Measurements from ENCODE around the gene BCOR. TPM values are rescaled to one million over a fixed set of nuclear protein-coding genes. Genes with fewer than 3 reads are reported as not detected.

Gene BCOR
- total RNA-seq, 4 donors from 2014 or later = 19.9 to 32.5 (median 26.0) TPM

DNA sequence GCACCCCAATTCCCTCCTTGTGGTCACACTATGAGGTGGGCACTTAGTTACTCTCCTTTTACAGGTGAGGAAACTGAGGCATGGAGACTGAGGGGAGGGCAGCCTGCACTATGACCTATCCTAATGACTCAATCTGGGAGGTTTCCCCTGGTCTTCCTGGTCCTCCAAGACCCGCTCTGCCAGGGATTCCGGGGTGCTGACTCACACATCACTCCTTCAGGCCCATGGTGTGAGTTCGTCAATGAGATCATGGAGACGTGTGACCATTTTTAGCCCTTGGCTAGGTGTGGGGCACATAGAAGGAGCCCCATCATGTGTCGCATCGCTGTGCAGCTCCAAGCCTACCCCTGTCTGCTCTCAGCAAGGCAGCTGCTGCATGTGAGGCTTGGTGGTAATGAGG lies 32.4 kb upstream of the BCOR start:
- intact Hi-C loops (cut with DNase I) = no loop called here
- Histone ChIP-seq H3K4me1 (peaks cover 5 to 12% (median 11%) of the 10 kb centered on the region in 4 donors), H3K27me3 (no peaks in the 10 kb centered on the region), H3K36me3 (no peaks in the 10 kb centered on the region), H3K27ac (replicated peaks in 1 of 4) (no peak overlapping the region), H3K9me3 (peaks cover 0 to 3% (median 0%) of the 10 kb centered on the region in 4 donors), H3K4me3 (no peak overlapping the region)
- TF ChIP-seq, protein P1, sequence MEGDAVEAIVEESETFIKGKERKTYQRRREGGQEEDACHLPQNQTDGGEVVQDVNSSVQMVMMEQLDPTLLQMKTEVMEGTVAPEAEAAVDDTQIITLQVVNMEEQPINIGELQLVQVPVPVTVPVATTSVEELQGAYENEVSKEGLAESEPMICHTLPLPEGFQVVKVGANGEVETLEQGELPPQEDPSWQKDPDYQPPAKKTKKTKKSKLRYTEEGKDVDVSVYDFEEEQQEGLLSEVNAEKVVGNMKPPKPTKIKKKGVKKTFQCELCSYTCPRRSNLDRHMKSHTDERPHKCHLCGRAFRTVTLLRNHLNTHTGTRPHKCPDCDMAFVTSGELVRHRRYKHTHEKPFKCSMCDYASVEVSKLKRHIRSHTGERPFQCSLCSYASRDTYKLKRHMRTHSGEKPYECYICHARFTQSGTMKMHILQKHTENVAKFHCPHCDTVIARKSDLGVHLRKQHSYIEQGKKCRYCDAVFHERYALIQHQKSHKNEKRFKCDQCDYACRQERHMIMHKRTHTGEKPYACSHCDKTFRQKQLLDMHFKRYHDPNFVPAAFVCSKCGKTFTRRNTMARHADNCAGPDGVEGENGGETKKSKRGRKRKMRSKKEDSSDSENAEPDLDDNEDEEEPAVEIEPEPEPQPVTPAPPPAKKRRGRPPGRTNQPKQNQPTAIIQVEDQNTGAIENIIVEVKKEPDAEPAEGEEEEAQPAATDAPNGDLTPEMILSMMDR (IDR thresholded peaks at IDR 0.05) = no peak
- TF ChIP-seq EP300 (IDR thresholded peaks at IDR 0.05) = no peak
- TF ChIP-seq POLR2AphosphoS5 (IDR thresholded peaks at IDR 0.05) = no peak
- TF ChIP-seq POLR2A (IDR thresholded peaks at IDR 0.05; ENCODE audit: low read depth) = no peak
- DNase-seq (ENCODE audit: extremely low spot score) = no peak
- 84% methylated on average over 5 of the region's 6 CpGs for WGBS

GRCh38 chrX:40127052-40127451 lies 29.3 kb upstream of the BCOR start:
- no peak for TF ChIP-seq EP300 (IDR thresholded peaks at IDR 0.05)
- TF ChIP-seq, protein P1 (IDR thresholded peaks at IDR 0.05) = no peak
- no peak for TF ChIP-seq POLR2A (IDR thresholded peaks at IDR 0.05; ENCODE audit: low read depth)
- TF ChIP-seq POLR2AphosphoS5 (IDR thresholded peaks at IDR 0.05) = no peak
- peaks cover 0 to 3% (median 0%) of the 10 kb centered on the region in 4 donors for H3K9me3 ChIP-seq
- no peak overlapping the region for H3K27ac ChIP-seq (replicated peaks in 1 of 4)
- WGBS = 29% methylated on average over 1 of the region's 2 CpGs
- no peak for DNase-seq (ENCODE audit: extremely low spot score)
- peaks cover 0 to 3% (median under 1%) of the 10 kb centered on the region in 4 donors for H3K4me1 ChIP-seq
- intact Hi-C loops (cut with DNase I) = no loop called here
- no peaks in the 10 kb centered on the region for H3K27me3 ChIP-seq
- no peaks in the 10 kb centered on the region for H3K36me3 ChIP-seq
- H3K4me3 ChIP-seq = no peak overlapping the region

- TF ChIP-seq EP300 (IDR thresholded peaks at IDR 0.05) (no peak), POLR2A (IDR thresholded peaks at IDR 0.05; ENCODE audit: low read depth) (no peak), POLR2AphosphoS5 (IDR thresholded peaks at IDR 0.05) (no peak)
- TF ChIP-seq, protein P1 (IDR thresholded peaks at IDR 0.05) = no peak
- Histone ChIP-seq H3K9me3 (peaks cover 0 to 3% (median 0%) of the 10 kb centered on the region in 4 donors), H3K27me3 (no peaks in the 10 kb centered on the region), H3K36me3 (no peaks in the 10 kb centered on the region), H3K4me1 (no peaks in the 10 kb centered on the region), H3K27ac (replicated peaks in 1 of 4) (no peak overlapping the region), H3K4me3 (no peak overlapping the region)
- intact Hi-C loops (cut with DNase I) = no loop called here
- 89% methylated on average over 10 of the region's 10 CpGs for WGBS
- DNase-seq (ENCODE audit: extremely low spot score) = no peak
Observed at GRCh38 chrX:40122487-40122886, 24.7 kb upstream of the BCOR start.

DNA sequence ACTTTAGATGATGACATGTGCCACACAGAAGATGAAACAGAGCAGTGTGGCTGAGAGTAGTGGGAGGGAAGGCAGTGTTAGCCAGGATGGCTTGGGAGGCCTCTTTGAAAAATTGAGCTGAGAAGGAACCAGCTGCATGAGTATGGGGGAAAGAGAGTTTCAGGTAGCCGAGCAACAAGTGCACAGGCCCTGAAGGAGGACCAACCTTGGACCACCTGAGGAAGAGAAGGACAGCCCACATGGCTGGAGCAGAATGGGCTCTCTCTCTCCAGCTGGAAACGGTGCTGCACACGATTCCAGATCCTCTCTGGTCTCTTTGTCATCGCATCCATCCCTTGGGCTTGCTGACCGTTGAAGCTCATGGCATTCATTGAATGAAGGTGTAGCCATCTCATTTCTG lies 23.9 kb upstream of the BCOR start:
- DNase-seq (ENCODE audit: extremely low spot score) = no peak
- Histone ChIP-seq H3K36me3 (no peaks in the 10 kb centered on the region), H3K27ac (replicated peaks in 1 of 4) (no peak overlapping the region), H3K4me1 (no peaks in the 10 kb centered on the region), H3K9me3 (no peaks in the 10 kb centered on the region), H3K4me3 (no peak overlapping the region), H3K27me3 (no peaks in the 10 kb centered on the region)
- intact Hi-C loops (cut with DNase I) = no loop called here
- WGBS = 75% methylated on average over 5 of the region's 5 CpGs
- no peak for TF ChIP-seq EP300 (IDR thresholded peaks at IDR 0.05)
- no peak for TF ChIP-seq POLR2A (IDR thresholded peaks at IDR 0.05; ENCODE audit: low read depth)
- TF ChIP-seq POLR2AphosphoS5 (IDR thresholded peaks at IDR 0.05) = no peak
- TF ChIP-seq, protein P1 (IDR thresholded peaks at IDR 0.05) = no peak

Measured in esophagus muscularis mucosa (tissue), 4 donors.